H1 (cell line): ENCODE data around the gene FAT1. TPM values are rescaled to one million over a fixed set of nuclear protein-coding genes. Genes with fewer than 3 reads are reported as not detected.

Experiments
- CTCF ChIA-PET: fragments of 300-600 bp; sonication (Branson Sonifier 250); formaldehyde crosslinking; loops from one replicate; lab custom pipeline; 2021; ENCODE audit not compliant: partially characterized antibody; lab: Charles Lee
- POLR2A ChIA-PET: fragments of 300-600 bp; sonication (Branson Sonifier 250); formaldehyde crosslinking; loops from one replicate; lab custom pipeline; 2021; ENCODE audit warnings: inconsistent platforms; ENCODE audit not compliant: partially characterized antibody; lab: Charles Lee
- DNase-seq, 2 experiments: peaks; one replicate each; pipeline versions ENCODE4 v3.0.0 to v3.0.0-alpha.2; 2010 to 2022; ENCODE audit warnings: low spot score in 2 of 2, low read depth in 1 of 2, mixed read lengths in 1 of 2
- FAIRE-seq: peaks from 2 replicates; lab custom pipeline; 2011; peaks lifted over from hg19 to GRCh38; lab: Jason Lieb, UNC
- H2AFZ ChIP-seq: 2 replicates; pipeline ENCODE4 v1.8.1; 2012; ENCODE audit warnings: low read length, inconsistent platforms
- H2AK5ac ChIP-seq: 2 replicates; pipeline ENCODE4 v1.6.1; 2013; ENCODE audit warnings: low read depth, low read length
- H2BK120ac ChIP-seq: replicated peaks from 2 replicates; pipeline ENCODE3; 2013; ENCODE audit warnings: low read depth, low read length, inconsistent platforms
- H2BK12ac ChIP-seq: 2 replicates; pipeline ENCODE4 v1.6.1; 2013; ENCODE audit warnings: low read depth, low read length
- H2BK15ac ChIP-seq: 2 replicates; pipeline ENCODE4 v1.6.1; 2013; ENCODE audit warnings: low read length
- H2BK20ac ChIP-seq: 2 replicates; pipeline ENCODE4 v1.6.1; 2013; ENCODE audit warnings: low read length
- H2BK5ac ChIP-seq: 2 replicates; pipeline ENCODE4 v1.6.1; 2013; ENCODE audit warnings: low read depth, low read length
- H3K14ac ChIP-seq: 2 replicates; pipeline ENCODE4 v1.6.1; 2013; ENCODE audit warnings: inconsistent platforms; ENCODE audit not compliant: insufficient read length
- H3K18ac ChIP-seq: 2 replicates; pipeline ENCODE4 v1.6.1; 2013; ENCODE audit warnings: low read length; ENCODE audit errors: extremely low read depth
- H3K23ac ChIP-seq: 2 replicates; pipeline ENCODE4 v1.6.1; 2013; ENCODE audit warnings: inconsistent platforms; ENCODE audit not compliant: insufficient read length
- H3K23me2 ChIP-seq: 2 replicates; pipeline ENCODE4 v1.6.1; 2013; ENCODE audit warnings: low read depth, low read length
- H3K27ac ChIP-seq: 2 replicates; pipeline ENCODE4 v1.6.1; 2011; ENCODE audit warnings: low read depth, low read length, inconsistent platforms
- H3K27me3 ChIP-seq, 4 experiments: replicated peaks in 1 of 4; 1 replicate in 1 of 4; 2 replicates in 3 of 4; pipeline versions ENCODE4 v1.6.1 to v1.8.1; 2011 to 2013; ENCODE audit warnings: low read length in 3 of 4, mild to moderate bottlenecking in 3 of 4, inconsistent platforms in 2 of 4, mixed read lengths in 2 of 4, moderate library complexity in 1 of 4; ENCODE audit not compliant: control insufficient read depth in 3 of 4, insufficient read depth in 3 of 4; ENCODE audit errors: extremely low read depth in 1 of 4
- H3K36me3 ChIP-seq, 4 experiments: 2 replicates each; pipeline versions ENCODE4 v1.6.1 to v1.8.1; 2011 to 2013; ENCODE audit warnings: mild to moderate bottlenecking in 4 of 4, low read length in 3 of 4, moderate library complexity in 2 of 4, control low read depth in 1 of 4, inconsistent platforms in 1 of 4; ENCODE audit not compliant: insufficient read depth in 4 of 4, control insufficient read depth in 2 of 4
- H3K4ac ChIP-seq: replicated peaks from 2 replicates; pipeline ENCODE3; 2013; ENCODE audit warnings: low read length, low read depth, mixed read lengths, inconsistent platforms; ENCODE audit not compliant: insufficient read length
- H3K4me1 ChIP-seq, 4 experiments: replicated peaks in 1 of 4; 1 replicate in 1 of 4; 2 replicates in 3 of 4; pipeline versions ENCODE4 v1.6.1 to v1.8.1; 2011 to 2013; ENCODE audit warnings: low read length in 3 of 4, inconsistent platforms in 2 of 4, mixed read lengths in 1 of 4; ENCODE audit not compliant: insufficient read depth in 4 of 4, control insufficient read depth in 3 of 4
- H3K4me2 ChIP-seq, 2 experiments: 2 replicates each; pipeline versions ENCODE4 v1.6.1 to v1.8.1; 2011 to 2013; ENCODE audit warnings: low read depth in 2 of 2, low read length in 2 of 2, control low read depth in 1 of 2, inconsistent platforms in 1 of 2, mild to moderate bottlenecking in 1 of 2; ENCODE audit not compliant: insufficient read depth in 1 of 2
- H3K4me3 ChIP-seq, 4 experiments: fragments of 200-600, 300-600 bp in 1 of 4; sonication (generic), shearing (Covaris generic), sonication (Bioruptor Twin) in 1 of 4; 2 replicates each; pipeline versions ENCODE4 v1.5.1 to v1.8.1; 2011 to 2016; ENCODE audit warnings: low read length in 4 of 4, low read depth in 3 of 4, control low read depth in 2 of 4, inconsistent platforms in 2 of 4, mild to moderate bottlenecking in 2 of 4, mixed read lengths in 1 of 4, moderate library complexity in 1 of 4; ENCODE audit not compliant: insufficient read depth in 2 of 4; ENCODE audit errors: extremely low read depth in 1 of 4
- H3K56ac ChIP-seq: replicated peaks from 2 replicates; pipeline ENCODE3; 2013; ENCODE audit warnings: low read depth, mild to moderate bottlenecking, mixed read lengths, low read length, inconsistent platforms; ENCODE audit not compliant: insufficient read length
- H3K79me1 ChIP-seq: 2 replicates; pipeline ENCODE4 v1.6.1; 2013; ENCODE audit warnings: low read depth, low read length, control low read depth
- H3K79me2 ChIP-seq, 2 experiments: 2 replicates each; pipeline versions ENCODE4 v1.6.1 to v1.8.1; 2012 to 2013; ENCODE audit warnings: low read length in 2 of 2, mild to moderate bottlenecking in 2 of 2, inconsistent platforms in 1 of 2; ENCODE audit not compliant: insufficient read depth in 2 of 2, control insufficient read depth in 1 of 2
- H3K9ac ChIP-seq, 4 experiments: replicated peaks in 1 of 4; 1 replicate in 1 of 4; 2 replicates in 3 of 4; pipeline versions ENCODE4 v1.6.1 to v1.8.1; 2011 to 2013; ENCODE audit warnings: low read depth in 3 of 4, low read length in 3 of 4, control low read depth in 2 of 4, mild to moderate bottlenecking in 2 of 4, moderate library complexity in 2 of 4, inconsistent platforms in 1 of 4; ENCODE audit errors: extremely low read depth in 1 of 4
- H3K9me3 ChIP-seq, 2 experiments: 2 replicates each; pipeline versions ENCODE4 v1.6.1 to v1.8.1; 2012 to 2013; ENCODE audit warnings: mild to moderate bottlenecking in 2 of 2, moderate library complexity in 2 of 2, control low read depth in 1 of 2, inconsistent platforms in 1 of 2, low read depth in 1 of 2, low read length in 1 of 2, mixed read lengths in 1 of 2; ENCODE audit not compliant: insufficient read depth in 2 of 2
- H4K20me1 ChIP-seq, 2 experiments: replicated peaks in 1 of 2; 2 replicates each; pipeline versions ENCODE3 to v1.8.1; 2011 to 2013; ENCODE audit warnings: inconsistent platforms in 2 of 2, low read length in 2 of 2, mild to moderate bottlenecking in 1 of 2; ENCODE audit not compliant: insufficient read depth in 2 of 2, control insufficient read depth in 1 of 2
- H4K5ac ChIP-seq: 2 replicates; pipeline ENCODE4 v1.6.1; 2013; ENCODE audit warnings: low read length, low read depth, mixed read lengths, inconsistent platforms; ENCODE audit not compliant: insufficient read length
- H4K8ac ChIP-seq: 2 replicates; pipeline ENCODE4 v1.8.0; 2013; ENCODE audit warnings: mild to moderate bottlenecking, moderate library complexity, low read length, inconsistent platforms; ENCODE audit not compliant: insufficient read depth; ENCODE audit errors: extremely low read depth
- H4K91ac ChIP-seq: replicated peaks from 2 replicates; pipeline ENCODE3; 2013; ENCODE audit warnings: low read length, mixed read lengths, inconsistent platforms; ENCODE audit not compliant: insufficient read length
- EP300 ChIP-seq, 2 experiments: IDR thresholded peaks; 1 replicate in 1 of 2; 2 replicates in 1 of 2; pipeline ENCODE4 v1.6.1; 2011 to 2012; ENCODE audit warnings: low read depth in 2 of 2, low read length in 2 of 2, mild to moderate bottlenecking in 2 of 2, borderline replicate concordance in 1 of 2, inconsistent platforms in 1 of 2, moderate library complexity in 1 of 2
- WGBS, 2 experiments: shearing (Covaris generic) in 1 of 2; methylation state at CpG; one replicate each; pipeline versions ENCODE4 v1.1.6 to v1.1.7; 2013 to 2015; ENCODE audit warnings: low lambda C conversion rate in 2 of 2, mixed read lengths in 2 of 2, inconsistent platforms in 1 of 2, low coverage in 1 of 2, missing lambda C conversion rate in 1 of 2; ENCODE audit not compliant: insufficient replicate concordance in 2 of 2, insufficient coverage in 1 of 2, insufficient read length in 1 of 2; ENCODE audit errors: extremely low coverage in 1 of 2, missing lambda C conversion rate in 1 of 2; 5-methylcytosine and 5-hydroxymethylcytosine counted together
- polyA plus RNA-seq, 7 experiments: library from polyadenylated mRNA; depleted of rRNA in 3 of 7; stranded (reverse) in 5 of 7; unstranded in 2 of 7; fragments of >200 nt in 5 of 7; fragments of 200-250 nt in 2 of 7; gene quantifications; 1 replicate in 5 of 7; 2 replicates in 1 of 7; 4 replicates in 1 of 7; pipeline versions ENCODE4 v1.2.1 to v1.2.3, GENCODE V29; 2011 to 2013; ENCODE audit warnings: missing spikeins in 2 of 7, mixed read lengths in 2 of 7
- total RNA-seq: library from RNA; stranded (reverse); fragmentation: NEBNext Ultra II Directional; extraction: Animal tissue kit (Norgen Biotek cat#: 25700); gene quantifications from 2 replicates; pipeline ENCODE4 v1.2.1, GENCODE V29; 2021

FAT1 gene
- total and polyA plus RNA-seq, 2 of the 8 experiments (the other 6 are each of a cell fraction or from before 2014, with no cell fraction given) = 94.4 to 137 TPM

- Histone ChIP-seq H2BK5ac (no peak overlapping the region), H2BK20ac (no peak overlapping the region), H3K9ac (no peak overlapping the region), H4K5ac (no peak overlapping the region), H3K36me3 (no peaks in the 10 kb centered on the region), H3K4me3 (no peak overlapping the region), H3K4me1 (peaks cover 0 to 2% (median 0%) of the 10 kb centered on the region in 4 experiments; a peak in 2 of 7 replicates), H3K27me3 (no peaks in the 10 kb centered on the region), H3K27ac (no peak overlapping the region), H3K4me2 (no peak overlapping the region), H3K79me1 (no peaks in the 10 kb centered on the region), H2AFZ (no peak overlapping the region), H2BK120ac (no peak overlapping the region), H4K91ac (no peak overlapping the region), H4K20me1 (no peaks in the 10 kb centered on the region), H4K8ac (no peak overlapping the region), H3K18ac (no peak overlapping the region), H3K79me2 (no peaks in the 10 kb centered on the region), H2AK5ac (no peak overlapping the region), H3K23ac (no peak overlapping the region), H3K4ac (no peak overlapping the region), H3K56ac (no peak overlapping the region), H3K9me3 (no peaks in the 10 kb centered on the region), H2BK12ac (no peak overlapping the region), H3K14ac (no peak overlapping the region), H3K23me2 (no peaks in the 10 kb centered on the region), H2BK15ac (no peak overlapping the region)
- DNase-seq = no peak
- FAIRE-seq = no peak
- WGBS, 2 experiments = 95% methylated on average over 3 of the region's 4 CpGs; no CpG with 5 or more reads in 1 of the 2 experiments
- POLR2A ChIA-PET = no interaction called here
- CTCF ChIA-PET = no interaction called here
- TF ChIP-seq EP300 (IDR thresholded peaks at IDR 0.05; ENCODE audit: borderline replicate concordance in 1 of 2, low read depth in 2 of 2, low read length in 2 of 2) = no peak
Measured at GRCh38 chr4:186767794-186768193, 44.1 kb upstream of the FAT1 start.
